Measurements from ENCODE around the gene CHAC2. TPM values are rescaled to one million over a fixed set of nuclear protein-coding genes. Genes with fewer than 3 reads are reported as not detected.
A peak's percentile ranks its signal among the peaks of the same experiment; 100 is the strongest.

The CHAC2 gene
- total and polyA plus RNA-seq, 2 of the 13 experiments (the other 11 are each of a cell fraction or from before 2014, with no cell fraction given) = 1.7 to 10.7 TPM

GRCh38 chr2:53767405-53768241, at the start of gene CHAC2 (continued):
- no peak for TF ChIP-seq KLF15 (CRISPR knock-in tag; IDR thresholded peaks at IDR 0.05; ENCODE audit: borderline replicate concordance)
- no peak for TF ChIP-seq DR1 (CRISPR knock-in tag; IDR thresholded peaks at IDR 0.05)
- TF ChIP-seq ZNF652 (CRISPR knock-in tag; IDR thresholded peaks at IDR 0.05; ENCODE audit: borderline replicate concordance, low read depth) = no peak
- TF ChIP-seq, protein P1, sequence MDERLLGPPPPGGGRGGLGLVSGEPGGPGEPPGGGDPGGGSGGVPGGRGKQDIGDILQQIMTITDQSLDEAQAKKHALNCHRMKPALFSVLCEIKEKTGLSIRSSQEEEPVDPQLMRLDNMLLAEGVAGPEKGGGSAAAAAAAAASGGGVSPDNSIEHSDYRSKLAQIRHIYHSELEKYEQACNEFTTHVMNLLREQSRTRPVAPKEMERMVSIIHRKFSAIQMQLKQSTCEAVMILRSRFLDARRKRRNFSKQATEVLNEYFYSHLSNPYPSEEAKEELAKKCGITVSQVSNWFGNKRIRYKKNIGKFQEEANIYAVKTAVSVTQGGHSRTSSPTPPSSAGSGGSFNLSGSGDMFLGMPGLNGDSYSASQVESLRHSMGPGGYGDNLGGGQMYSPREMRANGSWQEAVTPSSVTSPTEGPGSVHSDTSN (CRISPR knock-in tag; IDR thresholded peaks at IDR 0.05) = no peak
- TF ChIP-seq ELF1 (CRISPR knock-in tag; IDR thresholded peaks at IDR 0.05) = peak; percentile 54
- no peak for TF ChIP-seq BCLAF1 (IDR thresholded peaks at IDR 0.05)
- no peak for TF ChIP-seq MBNL3 (CRISPR knock-in tag; conservative IDR thresholded peaks at IDR 0.05)
- TF ChIP-seq ZNF550 (CRISPR knock-in tag; IDR thresholded peaks at IDR 0.05; ENCODE audit: borderline replicate concordance) = no peak
- TF ChIP-seq, protein P2, sequence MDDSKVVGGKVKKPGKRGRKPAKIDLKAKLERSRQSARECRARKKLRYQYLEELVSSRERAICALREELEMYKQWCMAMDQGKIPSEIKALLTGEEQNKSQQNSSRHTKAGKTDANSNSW (CRISPR knock-in tag; IDR thresholded peaks at IDR 0.05; ENCODE audit: borderline replicate concordance) = no peak
- TF ChIP-seq HOXA7 (CRISPR knock-in tag; IDR thresholded peaks at IDR 0.05) = no peak
- TF ChIP-seq, protein P3, sequence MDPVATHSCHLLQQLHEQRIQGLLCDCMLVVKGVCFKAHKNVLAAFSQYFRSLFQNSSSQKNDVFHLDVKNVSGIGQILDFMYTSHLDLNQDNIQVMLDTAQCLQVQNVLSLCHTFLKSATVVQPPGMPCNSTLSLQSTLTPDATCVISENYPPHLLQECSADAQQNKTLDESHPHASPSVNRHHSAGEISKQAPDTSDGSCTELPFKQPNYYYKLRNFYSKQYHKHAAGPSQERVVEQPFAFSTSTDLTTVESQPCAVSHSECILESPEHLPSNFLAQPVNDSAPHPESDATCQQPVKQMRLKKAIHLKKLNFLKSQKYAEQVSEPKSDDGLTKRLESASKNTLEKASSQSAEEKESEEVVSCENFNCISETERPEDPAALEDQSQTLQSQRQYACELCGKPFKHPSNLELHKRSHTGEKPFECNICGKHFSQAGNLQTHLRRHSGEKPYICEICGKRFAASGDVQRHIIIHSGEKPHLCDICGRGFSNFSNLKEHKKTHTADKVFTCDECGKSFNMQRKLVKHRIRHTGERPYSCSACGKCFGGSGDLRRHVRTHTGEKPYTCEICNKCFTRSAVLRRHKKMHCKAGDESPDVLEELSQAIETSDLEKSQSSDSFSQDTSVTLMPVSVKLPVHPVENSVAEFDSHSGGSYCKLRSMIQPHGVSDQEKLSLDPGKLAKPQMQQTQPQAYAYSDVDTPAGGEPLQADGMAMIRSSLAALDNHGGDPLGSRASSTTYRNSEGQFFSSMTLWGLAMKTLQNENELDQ (CRISPR knock-in tag; IDR thresholded peaks at IDR 0.05; ENCODE audit: borderline replicate concordance) = no peak
- no peak for TF ChIP-seq ZZZ3 (CRISPR knock-in tag; IDR thresholded peaks at IDR 0.05; ENCODE audit: borderline replicate concordance)
- TF ChIP-seq ZNF136 (CRISPR knock-in tag; IDR thresholded peaks at IDR 0.05; ENCODE audit: low read depth) = 0 out of 2 replicates have a peak, but pooled peaks have one; percentile 12
- TF ChIP-seq NPAS2 (CRISPR knock-in tag; IDR thresholded peaks at IDR 0.05; ENCODE audit: borderline replicate concordance) = no peak
- peak; percentile 50; the same call in 1 of the 2 replicates for TF ChIP-seq KAT7 (CRISPR knock-in tag; IDR thresholded peaks at IDR 0.05; ENCODE audit: borderline replicate concordance)
- TF ChIP-seq MEF2D (CRISPR knock-in tag; IDR thresholded peaks at IDR 0.05) = peak; percentile 19
- peak; percentile 35; the same call in 1 of the 2 replicates for TF ChIP-seq NR2F2 (IDR thresholded peaks at IDR 0.05; ENCODE audit: borderline replicate concordance, low read depth)
- no peak for TF ChIP-seq ZNF253 (CRISPR knock-in tag; IDR thresholded peaks at IDR 0.05; ENCODE audit: borderline replicate concordance)
- TF ChIP-seq, protein P4, sequence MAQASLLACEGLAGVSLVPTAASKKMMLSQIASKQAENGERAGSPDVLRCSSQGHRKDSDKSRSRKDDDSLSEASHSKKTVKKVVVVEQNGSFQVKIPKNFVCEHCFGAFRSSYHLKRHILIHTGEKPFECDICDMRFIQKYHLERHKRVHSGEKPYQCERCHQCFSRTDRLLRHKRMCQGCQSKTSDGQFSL (CRISPR knock-in tag; IDR thresholded peaks at IDR 0.05) = no peak
- TF ChIP-seq SOX6 (IDR thresholded peaks at IDR 0.05) = no peak
- peak; percentile 72 for TF ChIP-seq SOX6 (CRISPR knock-in tag; IDR thresholded peaks at IDR 0.05)
- TF ChIP-seq ASH2L (IDR thresholded peaks at IDR 0.05; ENCODE audit: insufficient read length, low read depth, low read length) = peak; percentile 97
- TF ChIP-seq ZEB1 (IDR thresholded peaks at IDR 0.05; ENCODE audit: insufficient replicate concordance, low read depth) = peak; percentile 75
